Measurements from ENCODE around the gene BPHL.
A peak's percentile ranks its signal among the peaks of the same experiment; 100 is the strongest.
"Not testable (repeated sequence)": the region's sequence is repeated elsewhere in the genome, so short reads cannot be mapped to it uniquely, and the experiment has no call there.

The BPHL gene

GRCh38 chr6:3157131-3157933 is 38.8 kb downstream of the BPHL start, which contains the start of gene TUBB2A:
Gene TUBB2A, minus strand, starts transcription at chr6:3157544. Its CDS starts 81 bp downstream, at chr6:3157463.
- DNase-seq = peak; percentile 84 to 87

- DNase-seq = peak; percentile 74 to 80
These were observed 41.6 kb downstream of the BPHL start for GRCh38 chr6:3159805-3160781.

- no peak for DNase-seq
These were observed 43.6 kb downstream of the BPHL start for GRCh38 chr6:3162067-3162497.

- peak; percentile 50 to 69 for DNase-seq
These were observed 44.2 kb downstream of the BPHL start for GRCh38 chr6:3162565-3163247.

- no peak for DNase-seq
These were observed 44.7 kb downstream of the BPHL start for GRCh38 chr6:3163248-3163594.

- no peak for DNase-seq
These were observed 45.9 kb downstream of the BPHL start for GRCh38 chr6:3164388-3164787.

GRCh38 chr6:3165631-3166534 is 47.4 kb downstream of the BPHL start:
- no peak for DNase-seq

- DNase-seq = not testable (repeated sequence)
These were observed 48.2 kb downstream of the BPHL start for GRCh38 chr6:3166535-3167225.

GRCh38 chr6:3168046-3168445 is 49.5 kb downstream of the BPHL start:
- not testable (repeated sequence) for DNase-seq

- DNase-seq = not testable (repeated sequence)
These were observed 52.2 kb downstream of the BPHL start for GRCh38 chr6:3170676-3171075.

- not testable (repeated sequence) for DNase-seq
These were observed 53.0 kb downstream of the BPHL start for GRCh38 chr6:3171313-3172175.

- DNase-seq = not testable (repeated sequence)
These were observed 54.3 kb downstream of the BPHL start for GRCh38 chr6:3172789-3173188.

- not testable (repeated sequence) for DNase-seq
These were observed 55.2 kb downstream of the BPHL start for GRCh38 chr6:3173636-3174089.

- no peak for DNase-seq
These were observed 57.3 kb downstream of the BPHL start for GRCh38 chr6:3175715-3176402.

- DNase-seq = peak in 1 of 2 donors; percentile 51
These were observed 58.2 kb downstream of the BPHL start for GRCh38 chr6:3176562-3177355.

GRCh38 chr6:3178666-3179065 is 60.2 kb downstream of the BPHL start:
- DNase-seq = not testable (repeated sequence)

- DNase-seq = not testable (repeated sequence)
These were observed 61.4 kb downstream of the BPHL start for GRCh38 chr6:3179945-3180344.

- DNase-seq = no peak
These were observed 62.6 kb downstream of the BPHL start for GRCh38 chr6:3181105-3181504.

Data from CD4-positive, alpha-beta T cell treated with Interleukin-4 for 1 hour (primary cell).